HG02981 (cell line): ENCODE measurements around the gene TMA16.

Experiments
- ATAC-seq: cut with Tn5 transposase; IDR thresholded peaks from one replicate; pipeline ENCODE4 v1.9.1; 2021; ENCODE audit warnings: mild to moderate bottlenecking, moderate library complexity; ENCODE audit not compliant: unreplicated experiment

The TMA16 gene

DNA sequence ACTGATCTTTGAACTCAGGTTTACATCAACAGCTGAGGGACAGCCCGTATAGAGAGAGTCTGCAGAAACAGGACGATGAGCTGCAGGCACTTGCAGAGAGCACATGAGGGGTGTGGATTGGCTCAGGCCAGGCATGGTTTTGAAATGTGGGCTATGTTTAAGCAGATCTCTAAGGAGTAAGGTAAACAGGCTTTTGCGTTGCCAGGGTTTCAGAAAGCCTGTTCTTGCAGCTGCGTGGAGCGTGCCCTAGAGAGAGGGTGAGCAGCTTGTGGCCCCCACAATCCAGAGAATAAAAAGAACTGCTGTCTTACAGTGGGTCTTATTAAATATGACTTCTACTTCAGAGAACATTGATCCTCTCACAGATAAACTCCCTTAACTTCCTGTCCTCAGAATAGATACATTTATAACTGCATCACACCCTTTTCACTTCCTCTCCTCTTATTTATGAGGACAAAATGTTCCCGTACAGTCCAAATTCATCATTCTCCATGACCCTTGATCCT is 64.1 kb downstream of the TMA16 start:
- peak; percentile 63 for ATAC-seq

DNA sequence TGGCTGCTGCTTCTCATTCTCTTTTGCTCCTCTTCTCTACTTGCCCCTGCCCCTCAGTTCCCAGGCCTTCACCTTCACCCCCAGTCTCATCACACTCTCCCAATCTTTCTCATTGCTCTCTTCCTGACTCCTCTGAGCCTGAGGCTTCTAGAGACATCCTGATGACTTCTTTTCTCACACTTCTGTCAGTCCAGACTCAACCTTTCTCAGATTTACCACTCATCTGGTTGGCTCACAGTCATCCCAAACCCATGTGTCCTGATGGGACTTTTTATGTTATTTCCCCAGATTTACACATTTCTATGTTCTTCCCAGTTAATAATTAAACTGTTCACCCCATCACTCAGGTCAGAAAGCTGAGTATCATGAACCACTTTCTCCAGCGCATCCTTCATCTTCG is 68.0 kb downstream of the TMA16 start:
- no peak for ATAC-seq

DNA sequence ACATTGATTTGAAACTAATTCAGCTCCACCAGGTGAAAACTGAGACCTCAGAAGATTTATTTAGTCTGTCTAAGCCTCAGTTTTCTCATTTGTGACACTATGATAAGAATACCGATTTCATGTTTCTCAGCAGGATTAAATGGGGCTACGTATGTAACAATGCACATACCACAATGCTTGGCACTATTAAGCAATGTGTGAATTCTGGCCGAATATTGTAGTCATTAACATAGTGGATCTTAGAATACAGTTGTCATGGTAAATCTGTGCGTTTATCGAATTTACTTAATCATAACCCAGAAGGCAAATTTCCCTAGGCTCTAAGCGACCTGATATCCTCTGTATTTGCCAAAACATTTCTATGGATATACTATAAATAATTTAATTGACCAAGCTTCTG is 69.1 kb downstream of the TMA16 start:
- no peak for ATAC-seq

DNA sequence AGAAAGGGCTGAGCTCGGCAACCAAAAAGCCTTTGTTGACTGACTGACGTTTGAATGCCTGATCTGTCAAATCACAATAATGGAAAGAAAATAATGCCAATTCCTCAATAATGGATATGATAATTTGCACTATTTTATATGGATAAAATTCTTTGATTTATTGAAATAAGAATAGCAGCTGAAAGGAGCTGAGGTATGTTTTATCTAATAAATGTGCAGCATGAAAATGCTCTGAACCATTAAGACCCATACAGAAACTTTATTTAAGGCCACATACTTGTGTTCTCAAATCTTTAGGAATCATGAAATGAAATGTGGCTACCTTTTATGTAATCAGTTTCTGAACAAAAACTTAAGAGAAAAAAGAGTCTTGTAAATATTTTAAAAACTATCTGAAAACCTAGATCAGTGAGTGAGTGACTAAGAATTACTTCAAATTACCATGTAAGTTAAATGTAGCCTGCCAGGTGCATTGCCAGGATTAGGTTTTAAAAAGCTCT is 69.8 kb downstream of the TMA16 start:
- ATAC-seq, result no peak

DNA sequence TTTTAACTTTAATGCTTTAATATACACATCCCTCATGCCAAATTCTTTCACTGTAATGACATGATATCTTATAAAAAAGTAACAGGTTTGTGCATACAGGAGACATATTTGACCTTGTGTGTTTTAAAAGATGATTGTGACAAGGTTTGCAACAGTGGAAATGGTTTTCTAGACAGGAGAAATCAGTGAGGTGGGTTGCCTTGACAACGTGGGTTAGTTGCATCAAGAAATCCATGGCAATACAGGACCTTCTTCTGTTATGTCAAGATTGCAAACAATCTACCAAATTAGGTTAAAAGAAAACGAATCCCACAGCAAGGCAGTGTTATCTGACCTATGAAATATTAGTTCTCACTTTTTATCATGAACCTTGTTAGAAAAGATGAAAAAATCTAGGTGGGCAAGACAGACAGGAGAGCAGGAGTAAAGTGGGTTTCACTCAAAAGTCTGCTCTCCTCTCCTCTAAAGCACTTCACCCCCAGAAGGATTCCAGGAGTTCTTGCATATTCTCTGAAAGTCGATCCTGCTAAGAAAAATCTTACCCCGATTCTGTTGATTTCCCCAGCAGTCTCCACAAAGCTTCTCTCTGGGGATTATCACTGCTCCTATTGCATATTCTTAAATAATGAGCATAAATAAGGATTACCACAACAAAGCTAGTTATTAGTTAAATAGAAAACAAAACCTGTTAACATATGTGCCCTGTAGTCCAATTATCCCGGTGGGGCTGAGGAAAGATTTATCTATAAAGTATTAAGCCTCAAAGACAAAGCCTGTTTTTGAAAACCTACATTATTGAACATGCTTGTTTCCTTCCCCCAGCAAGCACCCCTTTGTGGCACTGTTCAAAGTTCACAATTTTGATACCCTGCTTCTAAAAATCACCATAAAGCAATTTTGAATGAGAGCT is 71.0 kb downstream of the TMA16 start:
- ATAC-seq, result no peak

DNA sequence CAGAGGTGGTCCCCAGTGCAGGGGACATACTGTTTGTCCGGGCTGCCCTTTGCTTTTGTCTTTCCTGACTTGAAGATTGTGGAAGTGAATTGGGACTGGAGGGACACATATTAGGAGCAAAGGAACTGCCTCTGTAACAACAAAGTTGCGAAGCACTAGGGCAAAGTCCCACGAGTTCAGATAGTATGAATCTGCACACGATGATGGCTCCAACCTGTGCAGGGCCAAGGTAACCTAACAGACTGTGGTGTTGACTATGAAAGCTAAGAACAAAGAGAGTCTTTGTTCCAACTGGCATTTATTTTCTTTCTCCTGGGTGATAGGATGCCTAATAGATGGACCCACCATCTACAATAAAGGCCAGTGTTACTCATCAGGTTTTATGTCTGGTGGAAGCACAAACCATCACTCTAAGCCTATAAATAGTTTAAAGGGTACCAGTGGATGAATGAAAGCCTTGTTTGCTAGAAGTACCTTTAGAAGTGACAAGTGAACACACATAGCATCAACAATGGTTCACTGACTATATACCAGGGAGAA is 71.8 kb downstream of the TMA16 start:
- no peak for ATAC-seq

DNA sequence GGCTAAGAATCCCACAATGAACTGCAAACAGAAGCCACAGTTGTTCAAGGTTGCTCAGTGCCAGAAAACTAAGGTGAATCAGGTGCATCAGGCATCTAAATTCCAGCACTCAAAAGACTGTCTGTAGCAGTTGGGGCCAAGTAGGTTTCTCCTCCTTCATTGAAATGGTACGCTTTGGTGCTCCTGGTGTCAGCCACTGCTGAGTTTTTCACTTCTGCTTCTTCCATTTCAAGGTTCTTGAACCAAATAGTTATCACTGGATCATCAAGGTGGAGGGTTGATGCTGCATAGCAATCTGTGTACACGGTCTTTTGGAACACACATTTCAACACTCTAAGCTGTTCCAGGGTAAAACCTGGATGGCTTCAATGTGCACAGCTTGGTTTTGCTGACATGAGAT is 74.4 kb downstream of the TMA16 start:
- ATAC-seq, result peak; percentile 90
